RWPE2 (cell line): ENCODE data around the gene MYL7.

Source experiments
- ATAC-seq: fragments of 200-7000 bp; cut with Tn5 transposase; 3 replicates; pipeline ENCODE4 v1.9.1; 2021; ENCODE audit warnings: low read depth
- DNase-seq: peaks from one replicate; pipeline ENCODE4 v3.0.0-alpha.2; 2020; ENCODE audit warnings: low spot score
- H3K27ac ChIP-seq: fragments of 450-650 bp; 2 replicates; pipeline ENCODE4 v1.5.1; 2017; ENCODE audit warnings: mild to moderate bottlenecking; ENCODE audit not compliant: poor library complexity, severe bottlenecking
- H3K27me3 ChIP-seq: fragments of 250-450 bp; sonication (Bioruptor Pico); 2 replicates; pipeline ENCODE4 v1.5.1; 2021; ENCODE audit warnings: mild to moderate bottlenecking, moderate library complexity; ENCODE audit not compliant: insufficient read depth, poor library complexity, severe bottlenecking
- H3K36me3 ChIP-seq: fragments of 250-450 bp; sonication (Bioruptor Pico); 2 replicates; pipeline ENCODE4 v1.5.1; 2020; ENCODE audit warnings: low read depth, mild to moderate bottlenecking, moderate library complexity
- H3K4me1 ChIP-seq: fragments of 250-450 bp; sonication (Bioruptor Pico); 2 replicates; pipeline ENCODE4 v1.5.1; 2021; ENCODE audit warnings: mild to moderate bottlenecking, moderate library complexity; ENCODE audit not compliant: insufficient read depth, poor library complexity, severe bottlenecking
- H3K4me3 ChIP-seq: fragments of 250-450 bp; sonication (Bioruptor Pico); 2 replicates; pipeline ENCODE4 v1.5.1; 2021; ENCODE audit warnings: mild to moderate bottlenecking, moderate library complexity; ENCODE audit not compliant: severe bottlenecking
- H3K9me3 ChIP-seq: fragments of 250-450 bp; sonication (Bioruptor Pico); 2 replicates; pipeline ENCODE4 v1.5.1; 2021; ENCODE audit warnings: mild to moderate bottlenecking, moderate library complexity; ENCODE audit not compliant: severe bottlenecking
- CTCF ChIP-seq: fragments of 450-650 bp; IDR thresholded peaks from one replicate; pipeline ENCODE4 v1.5.1; 2017; ENCODE audit warnings: mild to moderate bottlenecking, moderate library complexity; ENCODE audit not compliant: poor library complexity, severe bottlenecking

The MYL7 gene

DNA sequence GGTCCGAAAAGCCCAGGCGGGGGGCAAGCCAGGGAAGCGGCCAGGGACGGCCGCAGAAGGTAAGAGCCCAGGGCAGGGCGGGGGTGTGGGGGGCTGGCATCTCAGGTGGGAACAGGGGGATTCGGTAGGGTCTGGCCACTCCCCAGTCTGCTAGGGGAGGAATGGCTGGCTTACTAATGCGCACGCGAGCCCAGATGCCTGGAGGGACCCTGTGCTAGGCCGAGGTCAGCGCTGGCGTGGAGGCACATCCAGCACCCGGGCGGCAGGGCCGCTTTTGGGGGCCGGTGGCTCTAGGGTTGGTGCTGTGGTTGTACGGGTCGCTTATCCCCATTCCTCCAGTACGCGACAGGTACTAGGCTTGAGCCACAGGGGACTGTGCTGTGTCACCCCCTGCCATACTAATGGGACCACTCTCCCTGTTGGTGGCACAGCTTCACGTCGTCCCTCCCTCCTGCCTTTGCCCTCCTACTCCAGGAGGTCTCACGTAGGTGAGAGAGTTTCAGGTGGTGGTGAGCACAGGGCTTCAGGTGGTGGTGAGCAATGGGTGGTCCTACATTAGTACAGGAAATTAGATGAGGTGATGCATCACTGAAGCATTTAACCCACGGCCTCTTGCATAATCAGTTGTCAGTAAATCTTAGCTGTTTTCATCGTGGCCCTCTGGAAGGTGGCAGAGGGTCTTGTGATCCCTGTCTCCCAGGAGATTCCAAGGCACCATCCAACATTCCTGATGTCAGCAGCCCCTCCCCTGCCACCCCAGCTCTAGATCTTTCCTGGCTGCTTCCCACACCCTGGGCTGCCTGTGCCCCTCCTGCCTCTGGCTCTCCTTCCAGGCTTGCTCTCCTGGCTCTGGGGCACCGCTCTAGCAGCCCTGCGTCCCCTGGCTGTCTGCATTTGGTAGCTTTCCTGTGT lies 36.0 kb downstream of the MYL7 start:
- no peak overlapping the region for H3K27ac ChIP-seq
- DNase-seq: no peak
- no peak for TF ChIP-seq CTCF
- no peaks in the 10 kb centered on the region for H3K36me3 ChIP-seq
- H3K9me3 ChIP-seq: no peaks in the 10 kb centered on the region
- ATAC-seq: peak; percentile 35
- no peaks in the 10 kb centered on the region for H3K27me3 ChIP-seq
- peaks cover 16% of the 10 kb centered on the region for H3K4me1 ChIP-seq
- H3K4me3 ChIP-seq: no peak overlapping the region

- Histone ChIP-seq H3K27me3 (no peaks in the 10 kb centered on the region), H3K36me3 (no peaks in the 10 kb centered on the region), H3K4me3 (no peak within 1 kb of the TSS), H3K27ac (no peak within 1 kb of the TSS), H3K4me1 (peaks cover 16% of the 10 kb centered on the region), H3K9me3 (no peaks in the 10 kb centered on the region)
- DNase-seq: no peak
- no peak for ATAC-seq
- TF ChIP-seq CTCF: no peak
Measured at GRCh38 chr7:44103923-44104859, 36.9 kb downstream of the MYL7 start, which contains the start of gene AEBP1. TSS of gene AEBP1 (plus strand) at chr7:44104345. CDS start at chr7:44104666, 321 bp downstream.

DNA sequence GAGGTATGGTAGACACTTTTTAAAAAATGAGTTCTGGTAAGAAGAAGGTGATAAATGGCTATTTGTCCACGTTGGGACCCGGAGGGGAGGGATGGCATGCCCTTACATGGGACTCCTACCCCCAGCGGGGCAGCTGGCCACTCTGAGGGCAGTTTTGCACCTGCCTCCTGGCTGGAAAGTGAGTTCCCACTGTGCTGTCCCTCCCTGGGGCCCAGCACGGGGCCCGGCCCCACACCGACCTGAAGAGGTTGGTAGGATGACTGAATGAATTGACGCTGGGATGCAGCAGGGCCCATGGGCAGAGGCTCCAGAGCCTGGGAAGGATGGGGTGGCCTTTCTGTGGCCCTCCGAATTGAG lies 37.6 kb downstream of the MYL7 start:
- no peaks in the 10 kb centered on the region for H3K27me3 ChIP-seq
- no peaks in the 10 kb centered on the region for H3K36me3 ChIP-seq
- H3K9me3 ChIP-seq: no peaks in the 10 kb centered on the region
- no peak overlapping the region for H3K4me3 ChIP-seq
- ATAC-seq (no peak), DNase-seq (no peak)
- no peak overlapping the region for H3K27ac ChIP-seq
- TF ChIP-seq CTCF: no peak
- peaks cover 16% of the 10 kb centered on the region for H3K4me1 ChIP-seq

DNA sequence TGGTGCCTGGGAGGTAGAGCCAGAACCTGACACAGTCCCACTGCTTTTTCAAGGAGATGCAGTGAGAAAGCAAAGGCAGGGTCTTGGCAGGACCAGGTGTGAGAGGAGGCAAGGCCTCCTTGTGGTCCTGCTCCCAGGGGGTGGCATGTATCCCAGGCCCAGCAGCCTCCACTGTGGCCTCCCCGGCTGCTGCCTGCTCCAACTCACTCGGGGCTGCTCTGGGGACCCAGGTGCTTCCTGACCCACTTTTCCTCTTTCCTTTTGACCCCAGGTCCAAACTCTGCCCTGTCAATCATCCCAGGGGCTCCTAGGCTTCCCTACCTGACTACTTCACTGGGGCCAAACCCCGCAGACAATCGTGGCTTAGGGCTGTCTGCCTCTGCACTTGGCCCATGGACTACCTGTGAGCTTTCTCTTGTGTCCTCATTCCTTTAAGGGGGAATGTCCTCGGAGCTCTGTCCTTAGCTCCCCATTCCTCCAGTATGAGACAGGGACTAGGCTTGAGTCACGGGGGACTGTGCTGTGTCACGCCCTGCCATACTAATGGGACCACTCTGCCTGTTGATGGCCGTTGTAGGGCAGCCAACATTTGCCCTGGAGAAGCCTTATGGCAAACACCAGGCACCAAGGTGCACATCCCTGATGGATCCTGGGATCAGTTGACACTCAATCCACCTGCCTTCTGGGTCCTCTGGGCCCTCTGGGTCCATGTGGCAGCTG lies 38.1 kb downstream of the MYL7 start:
- no peaks in the 10 kb centered on the region for H3K9me3 ChIP-seq
- no peak for TF ChIP-seq CTCF
- no peaks in the 10 kb centered on the region for H3K36me3 ChIP-seq
- no peaks in the 10 kb centered on the region for H3K27me3 ChIP-seq
- no peak overlapping the region for H3K4me3 ChIP-seq
- peaks cover 16% of the 10 kb centered on the region for H3K4me1 ChIP-seq
- peak; percentile 17; the same call in 2 of the 3 replicates for ATAC-seq
- peak overlapping the region; percentile 19 for H3K27ac ChIP-seq
- DNase-seq: no peak
